T-helper 22 cell (primary cell): ENCODE results near the gene AP3D1.
A peak's percentile ranks its signal among the peaks of the same experiment; 100 is the strongest.
"Not testable (repeated sequence)": the region's sequence is repeated elsewhere in the genome, so short reads cannot be mapped to it uniquely, and the experiment has no call there.

Source experiments
- DNase-seq: peaks from one replicate; pipeline ENCODE4 v3.0.0-alpha.2; 2020; ENCODE audit warnings: low read depth

The AP3D1 gene

DNA sequence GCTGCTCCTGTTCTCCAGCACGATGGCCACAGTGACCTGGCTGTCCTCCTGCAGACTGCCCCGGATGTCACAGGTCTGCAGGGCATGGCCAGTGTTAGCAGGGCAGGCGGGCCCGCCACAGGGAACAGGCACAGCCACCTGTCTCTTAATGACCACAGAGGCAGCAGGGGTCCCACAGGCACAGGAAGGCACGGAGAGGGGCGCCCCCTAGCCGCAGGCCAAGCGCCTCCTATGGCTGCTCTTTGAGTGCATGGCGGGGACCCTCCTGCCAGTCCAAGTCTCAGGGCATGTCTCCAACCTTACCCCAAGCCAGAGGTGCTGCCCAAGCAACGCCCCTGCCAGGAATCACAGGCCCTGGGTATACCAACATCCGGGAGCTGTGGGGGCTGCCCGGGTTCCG lies 40.5 kb downstream of the AP3D1 start:
- no peak for DNase-seq

DNA sequence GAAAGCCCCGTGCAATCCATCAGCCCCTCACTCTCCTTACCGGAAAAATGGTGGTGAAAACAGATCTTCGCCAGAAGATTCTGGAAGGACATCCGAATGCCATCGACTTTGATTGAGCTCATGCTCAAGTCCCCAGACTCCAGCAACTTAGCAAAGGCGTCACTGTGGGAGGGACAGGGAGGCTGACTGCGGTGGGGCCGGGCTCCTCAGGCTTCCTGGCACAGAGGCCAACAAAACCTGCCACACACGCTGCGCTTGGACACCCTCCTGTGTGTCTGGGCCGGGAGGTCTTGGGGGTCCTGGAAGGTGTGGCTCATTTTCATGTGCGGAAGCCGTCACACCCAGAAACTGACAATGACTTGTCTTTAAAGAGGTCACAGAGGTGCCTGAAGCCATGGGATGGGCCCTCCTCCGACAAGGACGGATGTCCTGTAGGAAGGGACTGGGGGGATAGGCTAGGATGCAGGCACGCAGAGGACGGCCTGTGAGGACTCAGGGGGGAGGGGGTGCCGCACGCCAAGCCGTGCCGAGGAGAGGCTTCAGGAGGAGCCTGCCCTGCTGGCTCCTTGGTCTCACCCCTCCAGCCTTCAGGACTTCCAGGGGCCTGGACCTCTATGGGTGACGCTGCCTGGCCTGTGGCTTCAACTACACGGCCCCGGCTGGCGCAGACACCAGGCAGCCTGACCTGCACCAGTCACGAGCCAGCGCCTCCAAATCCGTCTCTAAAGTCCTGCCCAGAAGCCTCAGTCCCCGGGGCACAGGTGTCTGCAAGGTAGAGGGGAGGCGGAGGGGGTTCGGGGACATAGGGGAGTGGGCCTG lies 42.1 kb downstream of the AP3D1 start:
- no peak for DNase-seq

DNA sequence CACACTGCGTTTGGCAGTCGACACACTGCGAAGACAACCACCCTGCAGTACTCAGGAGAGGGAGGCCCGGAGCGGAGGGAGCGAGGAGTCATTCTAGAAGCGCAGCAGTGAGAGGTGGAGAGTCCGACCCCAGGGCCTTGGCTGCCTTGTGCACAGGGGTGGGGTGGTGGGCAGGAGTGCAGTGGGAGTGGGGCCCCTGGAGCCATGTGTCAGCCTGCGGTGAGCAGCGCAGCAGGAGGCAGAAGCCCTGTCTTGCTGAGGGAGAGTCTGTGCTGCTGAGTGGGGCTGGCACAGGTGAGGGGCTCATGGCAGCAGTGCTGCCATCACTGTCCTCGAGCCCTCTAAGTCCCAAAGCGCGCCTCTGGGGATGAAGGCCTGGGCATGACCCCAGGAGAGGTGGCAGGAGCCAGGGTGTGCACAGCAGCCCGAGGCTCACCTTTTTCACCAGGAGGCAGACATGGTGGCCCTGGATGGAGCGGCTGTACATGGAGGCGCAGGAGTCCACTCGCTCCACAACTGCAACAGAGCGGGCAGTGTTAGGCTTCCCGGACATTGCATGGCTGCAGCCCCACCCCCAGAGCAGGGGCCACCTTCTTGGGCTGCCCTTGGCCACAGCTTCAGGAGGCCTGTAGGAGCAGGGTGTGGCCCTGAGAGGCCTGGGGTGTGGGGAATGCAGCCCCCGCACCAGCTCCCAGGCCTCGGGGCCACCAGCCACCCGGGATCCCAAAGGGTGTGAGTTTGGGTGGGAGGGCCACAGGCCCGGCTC lies 42.9 kb downstream of the AP3D1 start:
- DNase-seq: no peak

DNA sequence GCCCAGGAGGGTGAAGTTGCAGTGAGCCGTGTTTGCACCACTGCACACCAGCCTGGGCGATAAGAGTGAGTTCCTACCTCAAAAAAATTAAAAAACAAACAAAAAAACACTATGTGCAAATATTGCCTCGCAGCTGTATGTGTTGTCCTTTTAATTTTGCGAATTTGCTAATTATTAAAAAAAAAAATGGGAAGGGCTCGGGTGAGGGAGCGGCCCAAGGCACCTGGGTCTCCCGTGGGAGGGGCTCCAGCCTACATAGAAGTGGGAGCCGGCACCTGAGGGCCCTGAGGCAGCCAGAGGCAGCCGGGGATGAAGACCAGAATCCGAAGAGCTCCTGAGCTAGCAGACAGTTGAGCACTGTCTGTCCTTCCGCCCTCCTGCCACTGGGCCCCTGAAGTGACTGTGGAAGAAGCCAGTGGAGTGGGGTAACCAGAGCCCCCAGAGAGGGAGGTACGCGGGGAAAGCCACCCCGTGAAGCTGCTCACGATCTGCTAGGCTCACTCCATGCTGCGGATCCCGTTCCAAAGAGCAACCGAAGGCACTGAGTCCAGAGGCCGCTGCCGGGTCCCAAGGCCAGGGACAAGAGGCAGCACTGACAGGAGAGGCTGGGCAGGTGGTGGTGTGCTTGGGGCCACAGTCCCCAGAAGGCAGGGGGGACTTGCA lies 48.2 kb downstream of the AP3D1 start:
- DNase-seq: no peak

DNA sequence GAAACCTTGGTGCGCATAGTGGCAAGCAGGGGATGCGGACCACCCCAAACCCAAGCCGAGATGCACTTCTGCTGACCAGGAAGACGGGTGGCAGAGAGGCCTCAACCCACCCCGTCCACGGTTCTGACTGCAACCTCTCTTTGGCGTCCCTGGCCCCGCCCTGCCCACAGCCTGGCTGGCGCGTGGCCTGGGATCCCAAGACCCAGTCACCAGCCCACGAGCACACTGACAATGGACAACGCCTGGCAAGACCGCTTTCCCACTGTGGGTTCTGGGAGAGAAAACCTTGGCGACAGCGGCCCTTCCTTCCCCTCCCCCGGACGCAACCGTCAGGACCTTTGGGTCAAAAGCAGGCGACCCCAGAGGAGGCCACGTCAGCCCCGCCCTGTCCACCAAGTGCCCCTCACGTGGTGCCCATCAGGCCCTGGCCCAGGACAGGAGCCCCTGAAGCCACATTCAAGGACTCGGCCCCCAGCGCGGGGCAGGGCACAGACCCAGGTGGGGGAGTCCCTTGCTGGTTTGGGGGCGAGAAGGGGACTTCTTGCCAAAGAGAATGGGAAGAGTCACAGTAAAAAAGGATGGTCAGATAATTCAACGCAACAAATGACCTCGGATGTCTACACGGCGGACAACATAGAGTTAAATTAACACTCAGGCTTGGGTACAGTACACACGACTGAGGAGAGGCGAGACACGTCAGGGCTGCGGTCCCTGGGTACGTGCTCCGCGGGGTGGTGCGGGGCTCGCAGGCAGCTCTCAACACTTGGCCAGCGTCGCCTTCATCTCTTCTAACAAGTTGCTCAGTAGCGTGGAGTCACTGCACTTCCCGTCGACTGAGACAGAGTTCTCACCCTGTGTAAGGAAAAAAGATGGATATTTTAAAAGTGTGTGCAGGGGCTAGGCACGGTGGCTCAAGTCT lies 49.7 kb downstream of the AP3D1 start:
- no peak for DNase-seq

DNA sequence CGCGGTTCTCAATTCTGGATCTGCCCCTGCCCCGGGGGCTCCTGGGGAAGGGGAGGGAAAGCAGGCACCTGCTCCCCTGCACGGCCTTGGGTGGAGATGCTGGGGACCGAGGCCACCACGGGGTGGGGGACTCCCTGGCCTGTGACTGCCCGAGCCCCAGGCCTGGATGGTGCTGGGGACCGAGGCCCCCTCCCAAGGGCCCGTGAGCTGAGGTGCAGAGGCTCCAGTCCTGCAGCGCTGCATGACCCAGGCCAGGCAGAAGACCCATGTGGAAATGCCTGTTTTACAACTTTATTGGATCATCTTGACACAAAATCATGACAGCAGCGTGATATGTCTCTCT lies 50.7 kb downstream of the AP3D1 start:
- no peak for DNase-seq

DNA sequence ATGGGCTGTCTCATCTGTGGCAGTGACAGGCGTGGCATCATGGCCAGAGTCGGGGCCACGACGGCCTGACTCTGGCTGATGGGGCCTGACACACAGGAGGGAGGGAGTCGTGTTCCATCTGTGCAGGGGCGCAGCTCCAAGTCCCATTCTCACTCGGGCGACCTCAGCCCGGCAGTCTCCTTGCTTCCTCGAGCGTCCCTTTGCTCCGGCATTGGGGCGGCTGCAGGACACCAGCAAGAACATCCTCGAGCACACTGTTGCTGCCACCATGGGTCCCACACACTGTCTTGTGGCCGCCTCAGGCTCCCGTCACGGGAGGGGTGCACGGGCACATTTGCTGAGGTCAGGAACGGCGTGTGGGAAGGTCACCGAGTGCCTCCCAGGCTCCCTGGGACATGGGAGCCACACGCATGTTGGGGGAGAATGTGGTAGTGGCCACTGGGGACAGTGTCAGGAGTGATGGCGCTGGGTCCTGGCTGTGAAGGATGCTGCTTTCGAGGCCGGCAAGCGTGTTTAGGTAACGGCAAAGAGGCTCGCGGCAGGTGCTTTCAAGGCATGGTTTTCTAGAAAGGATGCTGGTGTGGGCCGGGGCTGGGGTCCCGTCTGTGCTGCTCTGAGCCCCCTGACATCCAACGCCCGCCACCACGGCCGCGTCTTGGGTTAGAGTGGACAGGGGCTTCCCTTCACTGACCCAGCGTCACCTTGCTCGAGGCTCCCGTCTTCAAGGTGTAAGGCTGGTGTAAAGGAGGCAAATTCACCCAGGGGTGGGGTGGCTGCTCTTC lies 51.2 kb downstream of the AP3D1 start:
- DNase-seq: no peak

DNA sequence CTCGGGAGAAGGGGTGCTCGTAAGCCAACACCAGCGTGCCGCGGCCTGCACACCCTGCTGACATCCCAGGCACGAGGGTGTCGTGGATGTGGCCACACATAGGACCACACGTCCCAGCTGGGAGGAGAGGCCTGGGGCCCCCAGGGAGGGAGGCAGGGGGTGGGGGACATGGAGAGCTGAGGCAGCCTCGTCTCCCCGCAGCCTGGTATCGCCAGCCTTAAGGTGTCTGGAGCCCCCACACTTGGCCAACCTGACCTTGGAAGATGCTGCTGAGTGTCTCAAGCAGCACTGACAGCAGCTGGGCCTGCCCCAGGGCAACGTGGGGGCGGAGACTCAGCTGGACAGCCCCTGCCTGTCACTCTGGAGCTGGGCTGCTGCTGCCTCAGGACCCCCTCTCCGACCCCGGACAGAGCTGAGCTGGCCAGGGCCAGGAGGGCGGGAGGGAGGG lies 52.3 kb downstream of the AP3D1 start:
- no peak for DNase-seq

DNA sequence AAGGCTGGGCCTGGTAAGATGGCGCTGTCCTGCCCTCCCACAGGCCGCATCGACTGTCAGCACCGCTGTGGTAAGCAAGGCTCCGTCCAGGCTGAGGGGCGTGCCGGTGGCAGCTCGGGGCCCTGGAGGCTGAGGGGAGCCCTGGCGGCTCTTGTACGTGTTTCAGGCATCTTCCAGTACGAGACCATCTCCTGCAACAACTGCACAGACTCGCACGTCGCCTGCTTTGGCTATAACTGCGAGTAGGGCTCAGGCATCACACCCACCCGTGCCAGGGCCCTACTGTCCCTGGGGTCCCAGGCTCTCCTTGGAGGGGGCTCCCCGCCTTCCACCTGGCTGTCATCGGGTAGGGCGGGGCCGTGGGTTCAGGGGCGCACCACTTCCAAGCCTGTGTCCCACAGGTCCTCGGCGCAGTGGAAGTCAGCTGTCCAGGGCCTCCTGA lies 53.5 kb downstream of the AP3D1 start:
- no peak for DNase-seq

DNA sequence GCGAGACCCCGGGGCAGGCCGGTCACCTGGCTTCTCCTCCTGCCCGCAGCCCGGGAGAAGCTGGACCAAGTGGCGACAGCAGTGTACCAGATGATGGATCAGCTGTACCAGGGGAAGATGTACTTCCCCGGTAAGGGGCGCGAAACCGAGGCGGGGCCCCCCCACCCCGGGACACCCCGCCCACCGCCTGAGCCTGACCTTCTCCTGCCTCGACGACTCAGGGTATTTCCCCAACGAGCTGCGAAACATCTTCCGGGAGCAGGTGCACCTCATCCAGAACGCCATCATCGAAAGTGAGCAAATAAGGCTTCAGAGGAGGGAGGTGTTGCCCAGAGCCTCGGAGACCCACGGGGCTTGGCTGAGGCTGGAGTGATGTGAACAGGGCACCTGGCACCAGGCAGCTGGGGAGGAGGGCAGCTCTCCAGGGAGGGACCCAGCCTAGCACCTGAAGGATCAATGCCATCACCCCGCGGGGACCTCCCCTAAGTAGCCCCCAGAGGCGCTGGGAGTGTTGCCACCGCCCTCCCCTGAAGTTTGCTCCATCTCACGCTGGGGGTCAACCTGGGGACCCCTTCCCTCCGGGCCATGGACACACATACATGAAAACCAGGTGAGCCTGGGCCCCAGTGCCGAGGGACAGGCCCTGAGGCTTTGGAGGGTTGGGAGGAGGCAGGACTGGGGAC lies 54.0 kb downstream of the AP3D1 start:
- DNase-seq: peak; percentile 65

DNA sequence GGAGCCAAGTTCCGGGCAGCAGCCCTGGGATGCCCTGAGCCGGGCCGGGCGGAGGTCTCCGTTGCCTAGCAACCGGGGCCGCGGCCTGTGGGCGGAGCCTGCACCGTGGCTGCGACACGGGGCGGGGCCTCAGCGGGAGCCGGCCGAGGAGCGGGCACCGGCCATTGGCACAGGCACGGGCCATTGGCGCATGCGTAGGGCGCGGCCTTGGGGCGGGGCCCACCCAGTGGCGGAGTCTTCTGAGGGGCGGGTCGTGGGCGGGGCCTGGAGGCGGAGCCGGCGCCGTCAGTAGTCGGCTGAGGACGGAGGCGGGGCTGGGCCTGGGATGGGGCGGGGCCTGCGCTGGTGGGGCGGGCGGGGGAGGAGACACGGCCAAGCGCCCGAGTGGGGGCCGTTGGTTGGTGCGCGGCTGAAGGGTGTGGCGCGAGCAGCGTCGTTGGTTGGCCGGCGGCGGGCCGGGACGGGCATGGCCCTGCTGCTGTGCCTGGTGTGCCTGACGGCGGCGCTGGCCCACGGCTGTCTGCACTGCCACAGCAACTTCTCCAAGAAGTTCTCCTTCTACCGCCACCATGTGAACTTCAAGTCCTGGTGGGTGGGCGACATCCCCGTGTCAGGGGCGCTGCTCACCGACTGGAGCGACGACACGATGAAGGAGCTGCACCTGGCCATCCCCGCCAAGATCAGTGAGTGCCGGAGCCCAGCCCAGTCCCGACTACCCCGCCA lies 54.7 kb downstream of the AP3D1 start, which contains the start of gene IZUMO4:
Gene IZUMO4 (plus strand): TSS at position 436 of the 723 bp plus-strand sequence. CDS start 31 bp downstream, at position 467.
- peak; percentile 100 for DNase-seq

DNA sequence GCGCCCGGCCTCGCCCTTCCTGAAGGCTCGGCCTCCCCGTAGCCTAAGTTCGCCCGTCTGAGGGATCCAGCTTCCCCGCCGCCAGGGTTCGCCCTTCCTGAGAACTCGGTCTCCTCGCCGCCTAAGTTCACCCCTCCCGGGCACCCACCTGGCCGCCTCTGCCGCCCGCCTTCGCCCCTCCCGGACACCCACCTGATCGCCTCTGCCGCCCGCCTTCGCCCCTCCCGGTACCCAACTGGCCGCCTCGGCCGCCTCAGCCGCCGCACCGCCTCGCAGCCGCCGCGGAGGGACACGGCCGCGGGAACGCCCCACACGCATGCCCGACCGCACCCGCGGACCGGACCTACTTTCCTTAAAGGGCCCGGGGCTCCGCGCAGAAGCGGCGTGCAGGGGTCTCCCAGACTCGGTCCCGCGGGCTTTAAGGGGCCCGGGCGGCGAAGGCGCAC lies 55.3 kb downstream of the AP3D1 start, which contains the start of gene MOB3A:
Gene MOB3A (minus strand): TSS at position 293 of the 446 bp plus-strand sequence. CDS start 17,766 bp downstream, outside the sequence.
- DNase-seq: no peak

DNA sequence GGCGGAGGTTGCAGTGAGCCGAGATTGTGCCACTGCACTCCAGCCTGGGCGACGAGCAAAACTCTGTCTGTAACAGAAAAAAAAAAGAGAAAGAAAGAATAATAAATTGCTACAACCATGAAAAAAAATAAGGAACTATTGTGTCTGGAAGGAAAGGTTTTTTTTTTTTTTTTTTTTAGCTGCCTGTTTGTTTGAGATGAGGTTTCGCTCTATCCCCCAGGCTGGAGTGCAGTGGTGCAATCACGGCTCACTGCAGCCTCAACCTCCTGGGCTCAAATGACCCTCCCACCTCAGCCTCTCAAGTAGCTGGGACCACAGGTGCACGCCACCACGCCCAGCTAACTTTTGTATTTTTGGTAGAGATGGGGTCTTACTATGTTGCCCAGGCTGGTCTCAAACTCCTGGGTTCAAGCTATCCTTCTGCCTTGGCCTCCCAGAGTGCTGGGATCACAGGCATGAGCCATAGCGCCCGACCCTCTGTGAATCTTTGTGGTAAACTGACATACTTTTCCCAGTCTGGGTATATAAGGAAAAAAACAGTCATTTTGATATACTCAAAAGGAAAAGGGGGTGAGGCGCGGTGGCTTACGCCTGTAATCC lies 59.3 kb downstream of the AP3D1 start:
- not testable (repeated sequence) for DNase-seq

DNA sequence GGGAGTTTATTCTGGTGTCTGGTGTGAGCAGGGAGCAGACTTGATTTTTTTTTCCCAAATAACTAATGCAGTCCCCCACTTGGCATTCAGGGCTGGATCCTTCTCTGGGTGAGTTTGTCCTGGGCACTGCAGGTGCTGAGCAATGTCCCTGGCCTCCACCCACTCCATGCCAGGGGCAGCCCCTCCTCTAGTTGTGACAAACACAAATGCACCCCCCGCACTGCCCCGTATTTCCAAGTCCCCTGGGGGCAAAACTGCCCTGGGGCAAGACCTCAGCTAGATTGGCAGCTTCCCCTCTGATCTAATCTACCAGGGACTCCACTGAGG lies 61.7 kb downstream of the AP3D1 start:
- no peak for DNase-seq

DNA sequence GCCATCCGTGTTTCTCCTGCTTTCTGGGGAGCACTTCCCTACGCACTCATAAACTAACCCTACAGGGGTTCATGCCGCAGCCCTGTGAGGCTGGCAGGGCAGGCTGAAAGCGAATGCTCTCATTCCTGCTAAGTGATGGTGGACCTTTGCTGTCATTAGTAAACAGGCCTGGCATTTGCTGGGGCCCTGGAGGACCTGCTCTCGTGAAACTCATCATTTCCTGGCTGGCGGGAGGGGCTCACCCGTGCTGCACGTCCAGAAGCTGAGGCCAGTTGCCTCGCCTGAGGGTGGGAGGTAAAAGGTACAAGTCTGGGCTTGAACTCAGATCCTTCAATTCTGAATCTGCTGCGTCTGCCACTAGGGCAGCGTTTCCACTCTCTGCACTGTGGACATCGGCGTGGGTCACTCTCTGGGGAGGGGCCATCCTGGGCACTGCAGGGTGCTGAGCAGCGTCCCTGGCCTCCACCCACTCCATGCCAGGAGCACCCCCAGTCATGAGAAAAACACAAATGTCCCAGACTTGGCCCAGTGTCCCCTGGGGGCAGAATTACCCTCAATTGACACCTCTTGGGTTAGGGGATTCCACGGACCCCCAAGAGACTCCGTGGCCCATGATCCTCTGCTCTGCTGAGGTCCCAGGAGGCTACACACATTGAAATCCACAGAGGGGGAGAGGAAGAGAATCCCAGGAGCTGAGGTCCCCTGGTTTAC lies 62.2 kb downstream of the AP3D1 start:
- no peak for DNase-seq

DNA sequence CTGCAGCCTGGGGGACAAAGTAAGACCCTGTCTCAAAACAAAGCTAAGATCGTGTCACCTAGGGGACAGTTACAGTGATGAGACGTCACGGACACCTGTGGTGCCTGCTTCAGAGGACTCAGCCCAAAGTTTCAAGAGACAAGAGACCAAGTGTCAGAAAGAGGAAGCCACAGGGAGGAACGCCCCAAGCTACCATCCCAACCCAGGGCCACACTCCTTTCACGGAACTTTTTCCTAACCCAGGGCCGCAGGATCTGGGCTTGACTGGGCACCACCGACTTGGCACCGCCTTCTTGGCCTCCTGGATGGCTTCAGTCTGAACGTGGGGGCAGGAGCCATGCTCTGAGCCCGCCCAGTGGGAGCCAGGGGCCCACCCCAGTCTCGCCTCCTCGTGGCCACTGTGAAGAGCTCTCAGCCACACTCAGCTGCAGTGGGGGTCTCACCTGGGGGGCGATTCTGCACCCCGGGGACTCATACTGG lies 63.7 kb downstream of the AP3D1 start:
- DNase-seq: no peak

DNA sequence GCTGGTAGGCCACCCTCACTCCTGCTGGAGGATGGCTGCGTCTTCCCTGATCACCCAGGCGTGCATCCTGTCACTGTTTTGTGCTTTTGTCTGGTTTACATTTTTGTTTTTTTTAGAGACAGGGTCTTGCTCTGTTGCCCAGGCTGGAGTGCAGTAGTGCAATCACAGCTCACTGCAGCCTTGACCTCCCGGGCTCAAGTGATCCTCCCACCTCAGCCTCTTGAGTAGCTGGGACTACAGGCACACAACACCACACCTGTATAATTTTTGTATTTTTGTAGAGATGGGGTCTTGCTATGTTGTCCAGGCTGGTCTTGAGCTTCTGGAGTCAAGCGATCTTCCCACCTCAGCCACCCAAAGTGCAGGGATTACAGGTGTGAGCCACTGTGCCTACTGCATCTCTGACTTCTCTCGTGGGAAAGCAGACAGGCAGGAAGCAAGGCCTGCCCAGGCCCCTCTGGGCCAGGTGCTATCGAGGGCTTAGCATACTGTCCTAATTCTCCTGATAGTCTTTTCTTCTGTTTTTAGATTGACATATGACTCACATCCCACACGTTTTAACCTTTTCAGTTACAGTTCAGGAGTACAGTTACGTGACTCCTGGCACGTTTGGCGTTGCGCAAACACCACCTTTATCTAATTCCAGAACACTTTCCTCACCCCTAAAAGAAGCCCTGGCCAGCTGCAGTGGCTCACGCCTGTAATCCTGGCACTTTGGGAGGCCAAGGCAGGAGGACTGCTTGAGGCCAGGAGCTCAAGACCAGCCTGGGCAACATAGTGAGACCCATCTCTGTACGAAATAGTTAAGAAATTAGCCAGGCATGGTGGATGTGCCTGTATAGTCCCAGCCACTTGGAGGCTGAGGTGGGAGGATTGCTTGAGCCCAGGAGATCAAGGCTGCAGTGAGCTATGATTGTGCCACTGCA lies 64.4 kb downstream of the AP3D1 start:
- DNase-seq: not testable (repeated sequence)
